Effector CD8-positive, alpha-beta T cell (primary cell): ENCODE results near the gene PGAP6.

Source experiments
- DNase-seq: peaks from one replicate; lab custom pipeline; 2025; lab: John Stamatoyannopoulos, UW

PGAP6 gene

DNA sequence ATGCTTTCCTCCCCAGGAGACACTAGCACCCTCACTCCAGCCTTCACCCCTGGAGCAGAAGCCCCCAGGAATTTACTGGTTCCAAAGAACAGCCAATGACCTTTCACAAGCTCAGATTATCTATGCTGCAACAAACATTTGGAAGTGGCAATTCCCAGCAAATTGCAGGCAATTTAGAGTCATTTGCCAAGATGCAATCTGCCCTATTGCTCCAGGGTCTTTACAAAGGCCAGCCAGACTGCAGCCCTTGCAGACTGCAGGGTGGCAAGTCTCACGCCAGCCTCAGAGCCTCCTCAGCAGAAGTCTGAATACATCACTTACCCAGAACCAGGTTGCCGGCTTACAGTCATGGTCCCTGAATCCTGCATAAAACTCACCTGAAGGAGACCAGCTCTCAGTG lies 51.0 kb downstream of the PGAP6 start:
- no peak for DNase-seq

DNA sequence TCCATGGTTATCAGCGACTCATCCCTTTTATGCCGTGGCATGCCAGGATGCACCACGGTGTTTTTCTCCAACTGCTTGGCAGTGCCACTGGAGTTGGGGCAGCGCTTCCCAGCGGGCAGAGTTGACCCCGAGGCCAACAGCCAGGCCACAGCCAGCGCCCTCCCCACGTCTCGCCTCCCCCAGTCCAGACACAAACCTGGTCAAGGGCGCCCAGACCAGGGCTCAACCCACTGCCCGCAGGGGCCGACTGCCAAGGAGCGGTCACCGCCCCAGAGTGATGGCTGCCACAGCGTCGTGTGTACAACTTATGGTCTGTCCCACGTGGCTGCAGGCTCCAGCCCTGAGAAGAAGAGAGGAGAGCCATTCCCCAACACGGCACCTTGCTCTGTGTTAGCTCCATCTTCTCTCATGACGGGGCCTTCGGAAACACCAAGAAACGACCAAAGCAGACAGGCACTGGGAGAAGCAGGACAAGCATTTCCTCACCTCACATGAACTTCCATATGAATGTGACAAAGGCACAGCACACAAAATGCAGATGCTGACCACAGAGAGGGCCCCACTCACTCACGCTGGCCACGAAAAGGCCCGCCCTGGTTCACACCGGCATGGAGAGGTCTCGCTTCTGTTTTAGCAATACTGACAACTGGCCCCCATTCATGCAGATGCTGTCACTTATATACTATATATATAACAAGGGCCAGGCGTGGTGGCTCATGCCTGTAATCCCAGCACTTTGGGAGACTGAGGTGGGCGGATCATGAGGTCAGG lies 56.2 kb downstream of the PGAP6 start:
- DNase-seq: no peak

DNA sequence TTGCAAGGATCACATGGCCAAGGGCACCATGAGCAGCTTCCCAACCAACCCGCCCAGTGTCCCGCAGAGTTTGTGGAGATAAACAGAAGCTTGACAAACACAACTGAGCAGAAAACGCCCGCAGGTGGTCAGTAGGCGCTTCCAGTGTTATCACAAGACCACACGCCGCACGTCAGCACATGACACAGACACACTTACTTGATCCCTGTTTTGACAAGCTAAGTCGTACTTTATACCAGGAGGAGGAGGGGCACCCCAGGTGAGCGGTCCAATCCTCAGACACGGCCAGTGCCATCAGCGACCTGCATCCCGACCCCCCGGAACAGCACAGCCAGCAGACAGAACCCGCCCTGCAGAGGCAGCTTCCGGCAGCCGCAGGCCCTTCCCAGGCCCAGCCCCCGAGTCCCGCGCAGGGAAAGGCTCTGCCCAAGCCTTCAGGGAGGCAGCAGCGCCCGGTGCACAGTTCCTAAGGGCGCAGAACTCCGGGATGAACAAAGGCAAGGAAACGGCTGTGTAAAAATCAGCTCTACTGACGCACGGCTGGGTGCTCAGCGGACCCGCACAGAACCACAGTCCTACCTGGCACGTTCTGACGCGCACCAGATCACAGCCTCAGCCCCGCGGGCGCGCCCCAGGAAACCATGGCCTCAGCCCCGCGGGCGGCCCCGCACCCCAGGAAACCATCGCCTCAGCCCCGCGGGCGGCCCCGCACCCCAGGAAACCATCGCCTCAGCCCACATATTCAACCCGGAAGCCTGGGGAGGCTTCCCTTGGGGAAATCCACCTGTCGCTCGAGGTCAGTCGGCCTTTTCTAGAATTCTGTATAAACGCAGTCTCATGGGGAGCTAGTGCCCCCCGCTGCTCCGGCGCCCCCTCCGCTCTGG lies 57.1 kb downstream of the PGAP6 start:
- peak; percentile 59 for DNase-seq

DNA sequence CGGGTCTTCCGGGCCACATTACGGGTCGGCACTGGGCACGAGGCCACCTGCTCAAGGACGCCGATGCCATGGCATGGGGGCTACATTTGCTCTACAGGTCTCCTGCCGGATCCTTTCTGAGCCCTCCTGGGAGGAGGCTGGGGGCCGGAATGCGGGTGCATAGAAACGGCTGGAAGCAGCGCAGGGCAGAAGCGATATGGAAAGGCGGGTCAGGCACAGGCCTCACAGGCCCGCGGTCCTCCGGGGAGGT lies 57.7 kb downstream of the PGAP6 start:
- no peak for DNase-seq

DNA sequence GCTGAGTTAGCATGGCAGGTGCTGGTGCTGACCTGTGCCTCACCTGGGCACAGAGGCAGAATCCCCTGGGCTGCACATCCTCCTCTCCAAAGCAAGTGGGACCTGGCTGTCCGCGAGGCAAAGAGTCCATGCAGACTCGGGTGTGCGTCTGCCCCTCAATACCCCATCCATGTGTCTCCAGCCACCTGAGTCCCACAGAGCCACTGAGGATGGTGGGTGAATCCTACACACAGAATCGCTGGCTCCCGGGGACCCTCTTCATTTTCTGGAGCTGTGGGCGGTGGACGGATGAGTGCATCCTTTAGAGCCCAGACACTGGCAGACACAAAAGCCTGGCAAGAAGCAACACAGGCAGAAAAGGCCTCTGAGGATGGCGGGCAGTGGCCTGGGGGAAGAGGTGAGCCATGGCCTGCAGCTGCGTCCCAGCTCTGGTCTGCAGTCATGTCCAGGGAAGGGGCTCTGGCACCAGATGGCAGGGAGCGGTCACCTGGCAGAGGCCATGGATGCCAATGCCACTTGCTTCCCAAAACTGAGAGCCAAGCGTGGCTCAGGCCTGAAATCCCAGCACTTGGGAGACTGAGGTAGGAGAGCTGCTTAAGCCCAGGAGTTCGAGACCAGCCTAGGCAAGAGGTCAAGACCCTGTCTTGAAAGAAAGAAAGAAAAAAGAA lies 59.2 kb downstream of the PGAP6 start:
- no peak for DNase-seq

DNA sequence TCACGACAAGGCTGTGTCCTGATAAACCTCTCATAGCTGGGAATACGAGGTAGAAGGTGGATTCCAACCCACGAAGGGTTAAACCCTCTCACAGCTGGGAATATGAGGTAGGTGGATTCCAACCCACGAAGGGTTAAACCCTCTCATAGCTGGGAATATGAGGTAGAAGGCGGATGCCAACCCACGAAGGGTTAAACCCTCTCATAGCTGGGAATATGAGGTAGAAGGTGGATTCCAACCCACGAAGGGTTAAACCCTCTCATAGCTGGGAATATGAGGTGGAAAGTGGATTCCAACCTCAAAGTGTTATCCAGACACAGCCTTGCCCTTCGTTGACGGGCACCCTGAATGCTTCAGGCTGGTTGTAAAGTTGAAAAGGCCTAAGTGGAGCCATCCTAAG lies 60.2 kb downstream of the PGAP6 start:
- no peak for DNase-seq
